ENCODE results near the gene MALAT1. TPM values are rescaled to one million over a fixed set of nuclear protein-coding genes. Genes with fewer than 3 reads are reported as not detected.

Gene MALAT1
- total and polyA plus RNA-seq, 2 donors (not counting 1 experiment from before 2014, with no cell fraction given): 646 to 32,417 TPM

DNA sequence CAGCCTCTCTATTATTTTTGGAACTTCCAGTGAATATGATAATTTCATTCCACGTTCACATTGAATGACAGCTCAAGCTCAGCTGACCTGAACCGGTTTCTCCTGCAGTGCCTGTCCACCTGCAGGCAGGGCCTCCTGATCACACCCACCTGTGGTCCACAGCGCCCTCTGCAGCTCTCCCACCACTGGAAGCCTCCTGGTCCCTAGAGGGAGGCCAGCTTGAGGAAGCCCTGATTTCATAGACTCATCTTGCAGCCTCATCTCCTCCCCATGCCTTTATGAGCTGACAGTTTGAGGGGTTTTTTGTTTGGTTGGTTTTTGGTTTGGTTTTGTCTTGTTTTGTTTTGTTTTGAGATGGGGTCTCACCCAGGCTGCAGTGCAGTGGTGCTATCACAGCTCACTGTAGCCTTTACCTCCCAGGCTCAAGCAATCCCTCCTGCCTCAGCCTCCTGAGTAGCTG is 29.9 kb upstream of the MALAT1 start:
- no peak overlapping the region for H3K4me3 ChIP-seq (ENCODE audit: control extremely low read depth in 1 of 5, extremely low read depth in 1 of 5, insufficient read depth in 1 of 5, low read depth in 2 of 5, low read length in 4 of 5)
- 10% methylated on average over 3 of the region's 3 CpGs for WGBS (ENCODE audit: insufficient coverage)
- H3K27me3 Mint-ChIP-seq: no peaks in the 10 kb centered on the region
- CTCF ChIA-PET: interaction anchor here (0.7 to 1.6 kb wide), 14 partner anchors 9 to 102 kb away, joined by 3 to 11 read pairs (median 5); no protein-coding TSS in a partner anchor
- H3K4me2 ChIP-seq (replicated peaks; ENCODE audit: low read depth, low read length, poor library complexity, severe bottlenecking): peak overlapping the region; percentile 15
- H3K9me3 ChIP-seq (ENCODE audit: control extremely low read depth in 1 of 3, control insufficient read depth in 2 of 3, insufficient read depth in 1 of 3, low read length in 2 of 3): no peaks in the 10 kb centered on the region
- peak overlapping the region; percentile 32 for H3K27ac Mint-ChIP-seq
- no peak for ATAC-seq (ENCODE audit: low read depth)
- H3K27me3 ChIP-seq (replicated peaks in 1 of 4; ENCODE audit: control extremely low read depth in 1 of 4, control insufficient read depth in 3 of 4, insufficient read depth in 4 of 4, low read length in 3 of 4): no peaks in the 10 kb centered on the region
- intact Hi-C loops (cut with micrococcal nuclease): no loop called here
- H3K4me3 Mint-ChIP-seq: no peak overlapping the region
- POLR2A ChIA-PET: interaction anchor here (0.6 to 13.6 kb wide), 4 partner anchors 9 to 53 kb away, joined by 3 to 366 read pairs (median 3); partner anchors contain the start of gene MALAT1
- H3K79me2 ChIP-seq (ENCODE audit: control insufficient read depth, insufficient read depth, low read length): peaks cover 13% of the 10 kb centered on the region
- H3K36me3 ChIP-seq (replicated peaks in 1 of 2; ENCODE audit: control extremely low read depth in 1 of 2, control insufficient read depth in 1 of 2, extremely low read depth in 1 of 2, insufficient read depth in 2 of 2, low read length in 1 of 2): no peaks in the 10 kb centered on the region
- no peaks in the 10 kb centered on the region for H3K9me3 Mint-ChIP-seq (ENCODE audit: insufficient read depth)
- H3K9ac ChIP-seq (ENCODE audit: low read length): no peak overlapping the region
- H4K20me1 ChIP-seq (ENCODE audit: control insufficient read depth, insufficient read depth, low read length, poor library complexity, severe bottlenecking): no peaks in the 10 kb centered on the region
- TF ChIP-seq EZH2 (IDR thresholded peaks at IDR 0.05; ENCODE audit: borderline replicate concordance, insufficient read depth, low read depth, low read length, poor library complexity, severe bottlenecking): no peak
- TF ChIP-seq, protein P1, sequence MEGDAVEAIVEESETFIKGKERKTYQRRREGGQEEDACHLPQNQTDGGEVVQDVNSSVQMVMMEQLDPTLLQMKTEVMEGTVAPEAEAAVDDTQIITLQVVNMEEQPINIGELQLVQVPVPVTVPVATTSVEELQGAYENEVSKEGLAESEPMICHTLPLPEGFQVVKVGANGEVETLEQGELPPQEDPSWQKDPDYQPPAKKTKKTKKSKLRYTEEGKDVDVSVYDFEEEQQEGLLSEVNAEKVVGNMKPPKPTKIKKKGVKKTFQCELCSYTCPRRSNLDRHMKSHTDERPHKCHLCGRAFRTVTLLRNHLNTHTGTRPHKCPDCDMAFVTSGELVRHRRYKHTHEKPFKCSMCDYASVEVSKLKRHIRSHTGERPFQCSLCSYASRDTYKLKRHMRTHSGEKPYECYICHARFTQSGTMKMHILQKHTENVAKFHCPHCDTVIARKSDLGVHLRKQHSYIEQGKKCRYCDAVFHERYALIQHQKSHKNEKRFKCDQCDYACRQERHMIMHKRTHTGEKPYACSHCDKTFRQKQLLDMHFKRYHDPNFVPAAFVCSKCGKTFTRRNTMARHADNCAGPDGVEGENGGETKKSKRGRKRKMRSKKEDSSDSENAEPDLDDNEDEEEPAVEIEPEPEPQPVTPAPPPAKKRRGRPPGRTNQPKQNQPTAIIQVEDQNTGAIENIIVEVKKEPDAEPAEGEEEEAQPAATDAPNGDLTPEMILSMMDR (IDR thresholded peaks at IDR 0.05): peak; percentile 31
- H3K27ac ChIP-seq (ENCODE audit: low read length in 2 of 2): no peak overlapping the region
- H3K4me1 Mint-ChIP-seq: peaks cover 28% of the 10 kb centered on the region
- H2AFZ ChIP-seq (ENCODE audit: insufficient read depth, low read depth, low read length, poor library complexity, severe bottlenecking): no peak overlapping the region
- DNase-seq: peak; percentile 66
- peaks cover 13 to 28% of the 10 kb centered on the region in 2 donors for H3K4me1 ChIP-seq (ENCODE audit: control insufficient read depth in 2 of 2, insufficient read depth in 2 of 2, low read length in 2 of 2)

DNA sequence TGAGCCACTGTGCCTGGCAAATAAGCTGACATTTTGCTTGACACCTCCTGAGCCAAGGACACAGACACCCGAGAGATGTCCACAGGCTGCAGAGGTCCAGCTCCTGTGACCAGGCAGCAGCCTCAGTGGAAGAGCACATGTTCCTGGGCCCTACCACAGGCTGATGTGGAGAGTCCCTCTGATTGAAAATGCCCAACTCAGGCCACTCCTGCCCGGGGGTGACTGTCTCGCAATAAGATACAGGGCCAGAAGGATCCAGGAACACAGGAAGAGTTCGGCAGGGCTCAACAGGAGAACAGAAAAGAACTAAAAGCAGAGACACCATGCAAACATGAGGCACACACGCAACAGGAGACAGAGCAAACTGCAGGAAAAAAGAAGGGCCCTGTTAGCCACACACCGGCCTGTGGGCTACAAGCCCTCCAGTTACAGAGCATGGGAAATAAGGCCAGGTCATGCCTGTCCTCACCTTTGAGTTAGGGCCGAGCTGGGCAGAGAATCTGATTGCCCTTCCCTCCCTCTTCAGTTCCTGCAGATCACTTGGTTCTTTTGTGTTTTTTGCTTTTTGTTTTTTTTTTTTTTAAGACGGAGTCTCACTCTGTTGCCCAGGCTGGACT is 28.3 kb upstream of the MALAT1 start:
- no peak overlapping the region for H3K4me3 ChIP-seq (ENCODE audit: control extremely low read depth in 1 of 5, extremely low read depth in 1 of 5, insufficient read depth in 1 of 5, low read depth in 2 of 5, low read length in 4 of 5)
- ChIA-PET CTCF (interaction anchor here (1.3 to 2.8 kb wide), 6 partner anchors 9 to 54 kb away, joined by 4 to 30 read pairs (median 8); partner anchors contain the start of gene MALAT1), POLR2A (interaction anchor here (0.6 to 13.6 kb wide), 7 partner anchors 23 to 620 kb away, joined by 3 to 366 read pairs (median 4); partner anchors contain the start of gene MALAT1)
- peaks cover 13% of the 10 kb centered on the region for H3K79me2 ChIP-seq (ENCODE audit: control insufficient read depth, insufficient read depth, low read length)
- Mint-ChIP-seq H3K4me1 (peaks cover 29% of the 10 kb centered on the region), H3K4me3 (peak overlapping the region; percentile 37), H3K9me3 (ENCODE audit: insufficient read depth) (no peaks in the 10 kb centered on the region), H3K27ac (peak overlapping the region; percentile 82), H3K27me3 (no peaks in the 10 kb centered on the region)
- H3K4me1 ChIP-seq (ENCODE audit: control insufficient read depth in 2 of 2, insufficient read depth in 2 of 2, low read length in 2 of 2): peaks cover 13 to 28% of the 10 kb centered on the region in 2 donors
- 98% methylated on average over 6 of the region's 8 CpGs for WGBS (ENCODE audit: insufficient coverage)
- no peak overlapping the region for H3K27ac ChIP-seq (ENCODE audit: low read length in 2 of 2)
- DNase-seq (no peak), ATAC-seq (ENCODE audit: low read depth) (no peak)
- TF ChIP-seq, protein P1 (IDR thresholded peaks at IDR 0.05): no peak
- TF ChIP-seq EZH2 (IDR thresholded peaks at IDR 0.05; ENCODE audit: borderline replicate concordance, insufficient read depth, low read depth, low read length, poor library complexity, severe bottlenecking): no peak
- H3K9ac ChIP-seq (ENCODE audit: low read length): no peak overlapping the region
- intact Hi-C loops (cut with micrococcal nuclease): no loop called here
- H3K9me3 ChIP-seq (ENCODE audit: control extremely low read depth in 1 of 3, control insufficient read depth in 2 of 3, insufficient read depth in 1 of 3, low read length in 2 of 3): no peaks in the 10 kb centered on the region
- no peaks in the 10 kb centered on the region for H3K27me3 ChIP-seq (replicated peaks in 1 of 4; ENCODE audit: control extremely low read depth in 1 of 4, control insufficient read depth in 3 of 4, insufficient read depth in 4 of 4, low read length in 3 of 4)
- H2AFZ ChIP-seq (ENCODE audit: insufficient read depth, low read depth, low read length, poor library complexity, severe bottlenecking): no peak overlapping the region
- H4K20me1 ChIP-seq (ENCODE audit: control insufficient read depth, insufficient read depth, low read length, poor library complexity, severe bottlenecking): no peaks in the 10 kb centered on the region
- H3K4me2 ChIP-seq (replicated peaks; ENCODE audit: low read depth, low read length, poor library complexity, severe bottlenecking): no peak overlapping the region
- H3K36me3 ChIP-seq (replicated peaks in 1 of 2; ENCODE audit: control extremely low read depth in 1 of 2, control insufficient read depth in 1 of 2, extremely low read depth in 1 of 2, insufficient read depth in 2 of 2, low read length in 1 of 2): no peaks in the 10 kb centered on the region
